Measurements from ENCODE around the gene XRCC1. TPM values are rescaled to one million over a fixed set of nuclear protein-coding genes. Genes with fewer than 3 reads are reported as not detected.

Gene XRCC1
- total and polyA plus RNA-seq, 2 of the 8 experiments (the other 6 are each of a cell fraction or from before 2014, with no cell fraction given), result 42.5 to 44.4 TPM

DNA sequence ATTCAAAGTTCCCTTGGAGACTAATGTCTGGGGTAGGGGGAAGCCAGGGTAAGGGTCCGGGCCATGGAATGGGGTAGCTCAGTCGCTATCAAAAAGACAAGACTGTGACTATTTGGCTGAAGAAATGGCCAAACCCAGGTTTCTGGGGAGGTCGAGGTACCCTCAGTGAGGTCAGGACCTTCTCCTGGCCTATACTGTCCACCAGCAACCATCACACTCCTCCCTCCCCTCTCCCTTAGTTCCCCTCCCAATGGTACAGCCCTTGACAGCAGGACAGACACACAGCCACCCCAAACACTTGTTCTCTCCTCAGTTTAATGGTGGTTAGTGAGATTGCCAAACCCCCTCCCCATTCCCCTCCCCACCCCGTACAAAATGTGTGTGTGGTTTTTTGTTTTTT is 46.7 kb upstream of the XRCC1 start (continued):
- TF ChIP-seq, protein P1, sequence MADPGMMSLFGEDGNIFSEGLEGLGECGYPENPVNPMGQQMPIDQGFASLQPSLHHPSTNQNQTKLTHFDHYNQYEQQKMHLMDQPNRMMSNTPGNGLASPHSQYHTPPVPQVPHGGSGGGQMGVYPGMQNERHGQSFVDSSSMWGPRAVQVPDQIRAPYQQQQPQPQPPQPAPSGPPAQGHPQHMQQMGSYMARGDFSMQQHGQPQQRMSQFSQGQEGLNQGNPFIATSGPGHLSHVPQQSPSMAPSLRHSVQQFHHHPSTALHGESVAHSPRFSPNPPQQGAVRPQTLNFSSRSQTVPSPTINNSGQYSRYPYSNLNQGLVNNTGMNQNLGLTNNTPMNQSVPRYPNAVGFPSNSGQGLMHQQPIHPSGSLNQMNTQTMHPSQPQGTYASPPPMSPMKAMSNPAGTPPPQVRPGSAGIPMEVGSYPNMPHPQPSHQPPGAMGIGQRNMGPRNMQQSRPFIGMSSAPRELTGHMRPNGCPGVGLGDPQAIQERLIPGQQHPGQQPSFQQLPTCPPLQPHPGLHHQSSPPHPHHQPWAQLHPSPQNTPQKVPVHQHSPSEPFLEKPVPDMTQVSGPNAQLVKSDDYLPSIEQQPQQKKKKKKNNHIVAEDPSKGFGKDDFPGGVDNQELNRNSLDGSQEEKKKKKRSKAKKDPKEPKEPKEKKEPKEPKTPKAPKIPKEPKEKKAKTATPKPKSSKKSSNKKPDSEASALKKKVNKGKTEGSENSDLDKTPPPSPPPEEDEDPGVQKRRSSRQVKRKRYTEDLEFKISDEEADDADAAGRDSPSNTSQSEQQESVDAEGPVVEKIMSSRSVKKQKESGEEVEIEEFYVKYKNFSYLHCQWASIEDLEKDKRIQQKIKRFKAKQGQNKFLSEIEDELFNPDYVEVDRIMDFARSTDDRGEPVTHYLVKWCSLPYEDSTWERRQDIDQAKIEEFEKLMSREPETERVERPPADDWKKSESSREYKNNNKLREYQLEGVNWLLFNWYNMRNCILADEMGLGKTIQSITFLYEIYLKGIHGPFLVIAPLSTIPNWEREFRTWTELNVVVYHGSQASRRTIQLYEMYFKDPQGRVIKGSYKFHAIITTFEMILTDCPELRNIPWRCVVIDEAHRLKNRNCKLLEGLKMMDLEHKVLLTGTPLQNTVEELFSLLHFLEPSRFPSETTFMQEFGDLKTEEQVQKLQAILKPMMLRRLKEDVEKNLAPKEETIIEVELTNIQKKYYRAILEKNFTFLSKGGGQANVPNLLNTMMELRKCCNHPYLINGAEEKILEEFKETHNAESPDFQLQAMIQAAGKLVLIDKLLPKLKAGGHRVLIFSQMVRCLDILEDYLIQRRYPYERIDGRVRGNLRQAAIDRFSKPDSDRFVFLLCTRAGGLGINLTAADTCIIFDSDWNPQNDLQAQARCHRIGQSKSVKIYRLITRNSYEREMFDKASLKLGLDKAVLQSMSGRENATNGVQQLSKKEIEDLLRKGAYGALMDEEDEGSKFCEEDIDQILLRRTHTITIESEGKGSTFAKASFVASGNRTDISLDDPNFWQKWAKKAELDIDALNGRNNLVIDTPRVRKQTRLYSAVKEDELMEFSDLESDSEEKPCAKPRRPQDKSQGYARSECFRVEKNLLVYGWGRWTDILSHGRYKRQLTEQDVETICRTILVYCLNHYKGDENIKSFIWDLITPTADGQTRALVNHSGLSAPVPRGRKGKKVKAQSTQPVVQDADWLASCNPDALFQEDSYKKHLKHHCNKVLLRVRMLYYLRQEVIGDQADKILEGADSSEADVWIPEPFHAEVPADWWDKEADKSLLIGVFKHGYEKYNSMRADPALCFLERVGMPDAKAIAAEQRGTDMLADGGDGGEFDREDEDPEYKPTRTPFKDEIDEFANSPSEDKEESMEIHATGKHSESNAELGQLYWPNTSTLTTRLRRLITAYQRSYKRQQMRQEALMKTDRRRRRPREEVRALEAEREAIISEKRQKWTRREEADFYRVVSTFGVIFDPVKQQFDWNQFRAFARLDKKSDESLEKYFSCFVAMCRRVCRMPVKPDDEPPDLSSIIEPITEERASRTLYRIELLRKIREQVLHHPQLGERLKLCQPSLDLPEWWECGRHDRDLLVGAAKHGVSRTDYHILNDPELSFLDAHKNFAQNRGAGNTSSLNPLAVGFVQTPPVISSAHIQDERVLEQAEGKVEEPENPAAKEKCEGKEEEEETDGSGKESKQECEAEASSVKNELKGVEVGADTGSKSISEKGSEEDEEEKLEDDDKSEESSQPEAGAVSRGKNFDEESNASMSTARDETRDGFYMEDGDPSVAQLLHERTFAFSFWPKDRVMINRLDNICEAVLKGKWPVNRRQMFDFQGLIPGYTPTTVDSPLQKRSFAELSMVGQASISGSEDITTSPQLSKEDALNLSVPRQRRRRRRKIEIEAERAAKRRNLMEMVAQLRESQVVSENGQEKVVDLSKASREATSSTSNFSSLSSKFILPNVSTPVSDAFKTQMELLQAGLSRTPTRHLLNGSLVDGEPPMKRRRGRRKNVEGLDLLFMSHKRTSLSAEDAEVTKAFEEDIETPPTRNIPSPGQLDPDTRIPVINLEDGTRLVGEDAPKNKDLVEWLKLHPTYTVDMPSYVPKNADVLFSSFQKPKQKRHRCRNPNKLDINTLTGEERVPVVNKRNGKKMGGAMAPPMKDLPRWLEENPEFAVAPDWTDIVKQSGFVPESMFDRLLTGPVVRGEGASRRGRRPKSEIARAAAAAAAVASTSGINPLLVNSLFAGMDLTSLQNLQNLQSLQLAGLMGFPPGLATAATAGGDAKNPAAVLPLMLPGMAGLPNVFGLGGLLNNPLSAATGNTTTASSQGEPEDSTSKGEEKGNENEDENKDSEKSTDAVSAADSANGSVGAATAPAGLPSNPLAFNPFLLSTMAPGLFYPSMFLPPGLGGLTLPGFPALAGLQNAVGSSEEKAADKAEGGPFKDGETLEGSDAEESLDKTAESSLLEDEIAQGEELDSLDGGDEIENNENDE (IDR thresholded peaks at IDR 0.05; ENCODE audit: insufficient replicate concordance, low read length), result no peak
- TF ChIP-seq CTBP2 (IDR thresholded peaks at IDR 0.05; ENCODE audit: borderline replicate concordance, insufficient read depth, insufficient read length, low read length), result no peak
- TF ChIP-seq EGR1 (IDR thresholded peaks at IDR 0.05; ENCODE audit: borderline replicate concordance, low read depth, low read length), result no peak
- no peak for TF ChIP-seq KDM4A (IDR thresholded peaks at IDR 0.05; ENCODE audit: low read depth, low read length, severe bottlenecking)
- TF ChIP-seq, protein P2, sequence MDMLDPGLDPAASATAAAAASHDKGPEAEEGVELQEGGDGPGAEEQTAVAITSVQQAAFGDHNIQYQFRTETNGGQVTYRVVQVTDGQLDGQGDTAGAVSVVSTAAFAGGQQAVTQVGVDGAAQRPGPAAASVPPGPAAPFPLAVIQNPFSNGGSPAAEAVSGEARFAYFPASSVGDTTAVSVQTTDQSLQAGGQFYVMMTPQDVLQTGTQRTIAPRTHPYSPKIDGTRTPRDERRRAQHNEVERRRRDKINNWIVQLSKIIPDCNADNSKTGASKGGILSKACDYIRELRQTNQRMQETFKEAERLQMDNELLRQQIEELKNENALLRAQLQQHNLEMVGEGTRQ (IDR thresholded peaks at IDR 0.05; ENCODE audit: low read length), result no peak
- TF ChIP-seq, protein P3, sequence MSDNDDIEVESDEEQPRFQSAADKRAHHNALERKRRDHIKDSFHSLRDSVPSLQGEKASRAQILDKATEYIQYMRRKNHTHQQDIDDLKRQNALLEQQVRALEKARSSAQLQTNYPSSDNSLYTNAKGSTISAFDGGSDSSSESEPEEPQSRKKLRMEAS (IDR thresholded peaks at IDR 0.05), result no peak
- TF ChIP-seq SUZ12 (IDR thresholded peaks at IDR 0.05; ENCODE audit: low read length), result no peak
- TF ChIP-seq POLR2AphosphoS5 (IDR thresholded peaks at IDR 0.05; ENCODE audit: low read depth, low read length), result no peak
- TF ChIP-seq POLR2A (IDR thresholded peaks at IDR 0.05; ENCODE audit: control extremely low read depth in 1 of 2, low read depth in 2 of 2, low read length in 2 of 2), result no peak
- TF ChIP-seq TAF7 (optimal IDR thresholded peaks at IDR 0.05; ENCODE audit: borderline replicate concordance, low read depth, low read length), result no peak
- TF ChIP-seq TCF12 (IDR thresholded peaks at IDR 0.05; ENCODE audit: low read depth, low read length), result no peak
